A673 (cell line): Measurements from ENCODE around the gene PLVAP. TPM values are rescaled to one million over a fixed set of nuclear protein-coding genes. Genes with fewer than 3 reads are reported as not detected.

Experiments
- BruUV-seq: library from RNA; stranded (reverse); fragments of 400-500 nt; replicated peaks from 2 replicates; lab custom pipeline; 2021; lab: Mats Ljungman, UMichigan
- CTCF ChIA-PET: fragments of 300-600 bp; sonication (Branson Sonifier 250); formaldehyde crosslinking; loops from one replicate; lab custom pipeline; 2022; ENCODE audit warnings: antibody characterized with exemption; lab: Charles Lee
- POLR2A ChIA-PET: fragments of 300-600 bp; sonication (Branson Sonifier 250); formaldehyde crosslinking; loops from one replicate; lab custom pipeline; 2022; ENCODE audit warnings: antibody characterized with exemption; ENCODE audit not compliant: low non-redundant PET; lab: Charles Lee
- DNase-seq: peaks from one replicate; pipeline ENCODE4 v3.0.0-alpha.2; 2015; ENCODE audit warnings: low spot score
- H3K27ac ChIP-seq: fragments of 200-600 bp; sonication (generic); 2 replicates; pipeline ENCODE4 v1.5.1; 2016; ENCODE audit warnings: mixed run types, low read depth, mild to moderate bottlenecking, mixed read lengths, antibody characterized with exemption, low read length; ENCODE audit not compliant: poor library complexity, severe bottlenecking
- H3K27me3 ChIP-seq: fragments of 200-600 bp; sonication (generic); replicated peaks from 2 replicates; pipeline ENCODE4 v1.6.1; 2017; ENCODE audit warnings: mixed run types, low read depth, mild to moderate bottlenecking, mixed read lengths, antibody characterized with exemption, low read length; ENCODE audit not compliant: insufficient read depth, poor library complexity
- H3K36me3 ChIP-seq: fragments of 200-600 bp; sonication (generic); 2 replicates; pipeline ENCODE4 v1.6.1; 2016; ENCODE audit warnings: mixed run types, mild to moderate bottlenecking, mixed read lengths, antibody characterized with exemption, low read length; ENCODE audit not compliant: insufficient read depth, poor library complexity, severe bottlenecking
- H3K4me1 ChIP-seq: fragments of 200-600 bp; sonication (generic); 2 replicates; pipeline ENCODE4 v1.6.1; 2017; ENCODE audit warnings: mixed run types, mild to moderate bottlenecking, mixed read lengths, antibody characterized with exemption, low read length; ENCODE audit not compliant: insufficient read depth, poor library complexity, severe bottlenecking
- H3K4me3 ChIP-seq: fragments of 200-600 bp; sonication (generic); 2 replicates; pipeline ENCODE4 v1.5.1; 2016; ENCODE audit warnings: low read depth, mixed run types, mild to moderate bottlenecking, mixed read lengths, low read length; ENCODE audit not compliant: poor library complexity, severe bottlenecking
- H3K9me3 ChIP-seq: fragments of 200-600 bp; sonication (generic); 2 replicates; pipeline ENCODE4 v1.6.1; 2016; ENCODE audit warnings: mixed run types, low read depth, mild to moderate bottlenecking, mixed read lengths, antibody characterized with exemption, low read length; ENCODE audit not compliant: poor library complexity, severe bottlenecking
- EZH2 ChIP-seq: fragments of 200-600 bp; sonication (generic); IDR thresholded peaks from 2 replicates; pipeline ENCODE4 v1.6.1; 2017; ENCODE audit warnings: borderline replicate concordance, low read depth, mild to moderate bottlenecking, mixed read lengths, antibody characterized with exemption, low read length; ENCODE audit not compliant: poor library complexity, severe bottlenecking
- intact Hi-C: fragments of 100-400 bp; cut with micrococcal nuclease; formaldehyde crosslinking; loops from one replicate; pipeline ENCODE4 v1.10.0; 2022; ENCODE audit not compliant: unreplicated experiment
- total RNA-seq: library from RNA; stranded (reverse); gene quantifications from 2 replicates; pipeline ENCODE4 v1.2.3, GENCODE V29; 2021
- TF ChIP-seq, protein P1 (sequence below): fragments of 300-800, 200-600 bp; sonication (generic); conservative IDR thresholded peaks from 2 replicates; pipeline ENCODE4 v1.5.1; 2017; ENCODE audit warnings: low read depth, mild to moderate bottlenecking, antibody characterized with exemption, low read length, moderate library complexity, mixed read lengths

PLVAP gene
- total RNA-seq, 1 experiment from 2014 or later = 0.24 TPM

DNA sequence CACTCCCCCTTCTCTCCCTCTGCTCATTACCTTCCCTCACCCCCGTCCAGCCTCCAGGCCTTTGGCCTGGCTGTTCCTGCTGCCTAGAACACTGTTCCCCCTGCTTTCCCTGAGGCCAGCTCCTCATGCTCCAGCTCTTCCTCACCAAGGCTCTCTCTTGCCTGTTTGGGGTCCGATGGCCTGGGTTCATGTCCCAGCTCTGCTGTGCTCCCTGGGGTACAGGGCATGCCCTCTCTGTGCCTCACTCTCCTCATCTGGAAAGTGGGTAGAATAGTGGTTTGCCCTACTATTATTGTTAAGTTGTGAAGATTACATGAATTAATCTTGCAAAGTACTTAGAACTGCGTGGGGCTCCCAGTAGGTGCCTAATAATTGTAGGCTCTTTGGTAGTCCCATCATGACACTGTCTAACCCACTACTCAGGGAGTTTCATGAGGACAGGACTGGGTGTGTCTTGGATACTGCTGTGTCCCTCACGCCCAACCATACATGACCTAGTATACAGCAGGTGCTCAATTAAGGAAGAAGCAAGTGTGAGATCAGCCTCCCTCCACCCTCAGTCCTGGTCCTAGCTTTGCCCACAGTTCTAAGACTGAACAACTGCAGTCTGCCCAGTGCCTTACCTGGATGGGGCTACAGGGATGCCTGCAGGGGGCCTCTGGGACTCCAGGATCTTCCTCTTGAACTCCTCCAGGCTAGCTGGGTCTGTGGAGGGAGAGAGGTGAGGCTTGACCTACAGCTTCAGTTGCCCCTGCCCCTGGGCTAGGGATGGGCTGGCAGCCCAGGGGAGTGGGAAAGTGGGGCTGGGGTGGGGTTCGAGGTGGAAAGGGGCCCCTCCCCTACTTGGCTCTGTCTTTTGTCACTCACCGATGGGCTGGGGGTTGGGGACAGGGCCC is 17.0 kb downstream of the PLVAP start:
- no peaks in the 10 kb centered on the region for H3K27me3 ChIP-seq
- H3K4me1 ChIP-seq = no peaks in the 10 kb centered on the region
- POLR2A ChIA-PET = interaction anchor here (0.6 to 0.7 kb wide), 3 partner anchors 42 to 287 kb away, joined by 3 to 8 read pairs (median 4); no protein-coding TSS in a partner anchor
- CTCF ChIA-PET = interaction anchor here (1.4 kb wide), 1 partner anchor 26 kb away, joined by 7 read pairs; no protein-coding TSS in a partner anchor
- no TSS peak for BruUV-seq
- no peaks in the 10 kb centered on the region for H3K36me3 ChIP-seq
- TF ChIP-seq, protein P1, sequence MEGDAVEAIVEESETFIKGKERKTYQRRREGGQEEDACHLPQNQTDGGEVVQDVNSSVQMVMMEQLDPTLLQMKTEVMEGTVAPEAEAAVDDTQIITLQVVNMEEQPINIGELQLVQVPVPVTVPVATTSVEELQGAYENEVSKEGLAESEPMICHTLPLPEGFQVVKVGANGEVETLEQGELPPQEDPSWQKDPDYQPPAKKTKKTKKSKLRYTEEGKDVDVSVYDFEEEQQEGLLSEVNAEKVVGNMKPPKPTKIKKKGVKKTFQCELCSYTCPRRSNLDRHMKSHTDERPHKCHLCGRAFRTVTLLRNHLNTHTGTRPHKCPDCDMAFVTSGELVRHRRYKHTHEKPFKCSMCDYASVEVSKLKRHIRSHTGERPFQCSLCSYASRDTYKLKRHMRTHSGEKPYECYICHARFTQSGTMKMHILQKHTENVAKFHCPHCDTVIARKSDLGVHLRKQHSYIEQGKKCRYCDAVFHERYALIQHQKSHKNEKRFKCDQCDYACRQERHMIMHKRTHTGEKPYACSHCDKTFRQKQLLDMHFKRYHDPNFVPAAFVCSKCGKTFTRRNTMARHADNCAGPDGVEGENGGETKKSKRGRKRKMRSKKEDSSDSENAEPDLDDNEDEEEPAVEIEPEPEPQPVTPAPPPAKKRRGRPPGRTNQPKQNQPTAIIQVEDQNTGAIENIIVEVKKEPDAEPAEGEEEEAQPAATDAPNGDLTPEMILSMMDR = no peak
- no peak for TF ChIP-seq EZH2
- no peak for DNase-seq
- intact Hi-C loops = no loop called here
- no peak overlapping the region for H3K4me3 ChIP-seq
- no peak overlapping the region for H3K27ac ChIP-seq
- H3K9me3 ChIP-seq = no peaks in the 10 kb centered on the region

DNA sequence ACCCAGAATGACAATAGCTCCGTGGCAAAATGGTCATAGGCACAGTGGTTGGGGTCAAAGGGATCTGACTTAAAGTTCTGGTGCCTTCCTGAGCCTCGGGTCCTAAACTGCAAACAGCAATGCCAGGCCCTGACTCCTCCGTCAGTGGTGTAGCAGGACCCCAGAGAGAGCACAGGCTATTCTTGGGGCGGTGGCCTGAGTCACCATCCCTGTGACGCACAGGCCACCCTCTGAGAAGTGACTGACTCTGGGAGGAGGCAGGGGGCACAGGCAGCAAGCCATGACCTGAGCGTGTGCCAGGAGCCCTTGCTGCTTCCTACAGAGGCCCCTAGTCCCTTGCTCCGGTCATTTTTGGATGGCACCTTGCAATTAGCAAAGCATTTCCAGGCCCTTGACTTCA is 18.7 kb downstream of the PLVAP start:
- H3K36me3 ChIP-seq = no peaks in the 10 kb centered on the region
- intact Hi-C loops = no loop called here
- no TSS peak for BruUV-seq
- no peaks in the 10 kb centered on the region for H3K9me3 ChIP-seq
- no peak for DNase-seq
- no peak overlapping the region for H3K27ac ChIP-seq
- TF ChIP-seq, protein P1 = no peak
- TF ChIP-seq EZH2 = no peak
- ChIA-PET POLR2A (no interaction called here), CTCF (interaction anchor here (0.6 kb wide), 1 partner anchor 83 kb away, joined by 4 read pairs; no protein-coding TSS in a partner anchor)
- no peaks in the 10 kb centered on the region for H3K27me3 ChIP-seq
- H3K4me3 ChIP-seq = no peak overlapping the region
- no peaks in the 10 kb centered on the region for H3K4me1 ChIP-seq

DNA sequence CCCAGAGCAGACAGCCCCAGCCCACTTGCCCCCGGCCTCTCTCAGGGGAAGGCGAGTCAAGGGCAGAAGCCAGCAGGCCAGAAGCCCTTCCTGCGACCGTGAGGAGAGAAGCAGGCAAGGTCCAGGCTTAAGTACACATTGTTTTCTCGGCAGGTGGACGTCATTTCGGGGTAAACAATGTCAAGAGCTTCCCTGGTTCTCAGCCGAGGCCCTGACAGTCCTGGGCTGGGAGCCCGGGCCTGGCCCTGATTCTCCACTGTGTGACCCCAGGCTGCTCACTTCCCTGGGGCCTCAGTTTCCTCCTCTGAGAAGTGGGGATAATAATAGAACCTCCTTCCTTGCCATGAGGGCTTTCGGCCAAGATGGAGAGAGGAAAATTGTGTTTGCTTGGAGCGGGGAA is 19.4 kb downstream of the PLVAP start:
- Histone ChIP-seq H3K27me3 (no peaks in the 10 kb centered on the region), H3K9me3 (no peaks in the 10 kb centered on the region), H3K36me3 (no peaks in the 10 kb centered on the region), H3K27ac (no peak overlapping the region), H3K4me1 (no peaks in the 10 kb centered on the region), H3K4me3 (no peak overlapping the region)
- CTCF ChIA-PET = no interaction called here
- no peak for DNase-seq
- POLR2A ChIA-PET = no interaction called here
- intact Hi-C loops = no loop called here
- no peak for TF ChIP-seq EZH2
- TF ChIP-seq, protein P1 = no peak
- BruUV-seq = no TSS peak
